Left lung (tissue), 10 donors: Measurements from ENCODE around the gene NSD1. TPM values are rescaled to one million over a fixed set of nuclear protein-coding genes. Genes with fewer than 3 reads are reported as not detected.

ENCODE experiments used
- ATAC-seq: fragments of 200-7000 bp; cut with Tn5 transposase; one replicate; pipeline ENCODE4 v1.9.1; 2020; ENCODE audit warnings: moderate library complexity
- DNase-seq, 4 donors: peaks; one replicate each; pipeline ENCODE4 v3.0.0-alpha.2; 2013 to 2020
- H3K27ac ChIP-seq, 2 donors: fragments of 200-600 bp; sonication (generic) in 1 of 2; one replicate each; pipeline versions ENCODE4 v1.5.0 to v1.8.0; 2020 to 2021
- H3K27me3 ChIP-seq, 2 donors: fragments of 200-600 bp; sonication (generic) in 1 of 2; one replicate each; pipeline versions ENCODE4 v1.5.0 to v1.8.0; 2020 to 2021
- H3K36me3 ChIP-seq, 2 donors: fragments of 200-600 bp; sonication (generic) in 1 of 2; one replicate each; pipeline versions ENCODE4 v1.5.0 to v1.8.0; 2020 to 2021
- H3K4me1 ChIP-seq, 2 donors: fragments of 200-600 bp; one replicate each; pipeline ENCODE4 v1.8.0; 2021
- H3K4me3 ChIP-seq, 2 donors: fragments of 200-600 bp; sonication (generic) in 1 of 2; one replicate each; pipeline versions ENCODE4 v1.5.0 to v1.8.0; 2020 to 2021; ENCODE audit warnings: mild to moderate bottlenecking in 1 of 2
- H3K9me3 ChIP-seq, 2 donors: fragments of 200-600 bp; sonication (generic) in 1 of 2; one replicate each; pipeline versions ENCODE4 v1.5.0 to v1.8.0; 2020 to 2021
- CTCF ChIP-seq, 2 donors: fragments of 200-600 bp; sonication (generic) in 1 of 2; IDR thresholded peaks; one replicate each; pipeline versions ENCODE4 v1.5.0 to v1.8.0; 2021; ENCODE audit warnings: antibody characterized with exemption in 2 of 2
- intact Hi-C, 2 donors: fragments of 100-400 bp; cut with DNase I; formaldehyde crosslinking; loops; one replicate each; pipeline versions ENCODE4 v1.11.2 to v1.14.2; 2022
- polyA plus RNA-seq, 6 donors: library from polyadenylated mRNA; unstranded; fragments of 120-200 nt; gene quantifications; one replicate each; pipeline ENCODE4 v1.2.1, GENCODE V29; 2013; ENCODE audit not compliant: insufficient read length in 6 of 6
- total RNA-seq, 2 donors: library from RNA; stranded (reverse); fragmentation: NEBNext Ultra II Directional; extraction: Animal tissue kit (Norgen Biotek cat#: 25700); gene quantifications; one replicate each; pipeline ENCODE4 v1.2.1, GENCODE V29; 2021
- donor health status: DM: no; HTN: yes; CAD: no.
- donor health status: DM: no; HTN: no; CAD: no.

The NSD1 gene
- total and polyA plus RNA-seq, 8 donors: 45.8 to 79.7 (median 54.1) TPM

GRCh38 chr5:177092178-177093081, 41.1 kb upstream of the NSD1 start:
- H3K27me3 ChIP-seq: peaks cover 0 to 13% of the 10 kb centered on the region in 2 donors
- peaks cover 8 to 13% of the 10 kb centered on the region in 2 donors for H3K4me1 ChIP-seq
- intact Hi-C loops: no loop called here
- H3K27ac ChIP-seq: no peak overlapping the region
- no peaks in the 10 kb centered on the region for H3K36me3 ChIP-seq
- ATAC-seq (no peak), DNase-seq (no peak)
- H3K9me3 ChIP-seq: no peaks in the 10 kb centered on the region
- no peak for TF ChIP-seq CTCF (IDR thresholded peaks at IDR 0.05)
- H3K4me3 ChIP-seq: no peak overlapping the region

- Histone ChIP-seq H3K4me3 (no peak overlapping the region), H3K4me1 (peaks cover 8 to 10% of the 10 kb centered on the region in 2 donors), H3K36me3 (no peaks in the 10 kb centered on the region), H3K9me3 (no peaks in the 10 kb centered on the region), H3K27me3 (peaks cover 0 to 6% of the 10 kb centered on the region in 2 donors), H3K27ac (no peak overlapping the region)
- ATAC-seq: no peak
- DNase-seq: no peak
- no peak for TF ChIP-seq CTCF (IDR thresholded peaks at IDR 0.05)
- intact Hi-C loops: no loop called here
Measured at GRCh38 chr5:177093082-177093712, 40.4 kb upstream of the NSD1 start.

- Histone ChIP-seq H3K4me3 (no peak overlapping the region), H3K27me3 (no peaks in the 10 kb centered on the region), H3K27ac (no peak overlapping the region), H3K9me3 (no peaks in the 10 kb centered on the region), H3K4me1 (peaks cover 8 to 10% of the 10 kb centered on the region in 2 donors), H3K36me3 (no peaks in the 10 kb centered on the region)
- no peak for TF ChIP-seq CTCF (IDR thresholded peaks at IDR 0.05)
- DNase-seq: no peak
- intact Hi-C loops: no loop called here
- ATAC-seq: no peak
Measured at GRCh38 chr5:177093803-177094202, 39.8 kb upstream of the NSD1 start.

GRCh38 chr5:177094224-177095087, 39.1 kb upstream of the NSD1 start:
- ATAC-seq (peak; percentile 41), DNase-seq (peak in 2 of 4 donors; percentile 96 to 99)
- H3K4me3 ChIP-seq: no peak overlapping the region
- H3K27me3 ChIP-seq: no peaks in the 10 kb centered on the region
- H3K36me3 ChIP-seq: no peaks in the 10 kb centered on the region
- H3K4me1 ChIP-seq: peaks cover 8 to 10% of the 10 kb centered on the region in 2 donors
- H3K27ac ChIP-seq: peak overlapping the region in 1 of 2 donors; percentile 23
- intact Hi-C loops: no loop called here
- H3K9me3 ChIP-seq: no peaks in the 10 kb centered on the region
- TF ChIP-seq CTCF (IDR thresholded peaks at IDR 0.05): no peak
